Suprapubic skin (tissue), 4 donors: ENCODE data around the gene C16orf96.
A peak's percentile ranks its signal among the peaks of the same experiment; 100 is the strongest.

Source experiments
- EP300 ChIP-seq: sonication (generic); formaldehyde crosslinking; IDR thresholded peaks from one replicate; pipeline ENCODE4 v1.6.1; 2017; ENCODE audit warnings: antibody characterized with exemption
- POLR2A ChIP-seq, 2 donors: fragments of 450-650 bp; IDR thresholded peaks; one replicate each; pipeline ENCODE4 v1.6.1; 2017; ENCODE audit warnings: antibody characterized with exemption in 2 of 2, mild to moderate bottlenecking in 2 of 2, moderate library complexity in 2 of 2
- POLR2AphosphoS5 ChIP-seq, 3 donors: sonication (generic); formaldehyde crosslinking; IDR thresholded peaks; one replicate each; pipeline ENCODE4 v1.6.1; 2017; ENCODE audit warnings: antibody characterized with exemption in 3 of 3
- TF ChIP-seq, protein P1 (sequence below), 2 donors: fragments of 200-600 bp in 1 of 2; fragments of 450-650 bp in 1 of 2; sonication (generic) in 1 of 2; IDR thresholded peaks; one replicate each; pipeline ENCODE4 v1.5.1; 2016 to 2019; ENCODE audit warnings: antibody characterized with exemption in 2 of 2, mild to moderate bottlenecking in 1 of 2, moderate library complexity in 1 of 2

DNA sequence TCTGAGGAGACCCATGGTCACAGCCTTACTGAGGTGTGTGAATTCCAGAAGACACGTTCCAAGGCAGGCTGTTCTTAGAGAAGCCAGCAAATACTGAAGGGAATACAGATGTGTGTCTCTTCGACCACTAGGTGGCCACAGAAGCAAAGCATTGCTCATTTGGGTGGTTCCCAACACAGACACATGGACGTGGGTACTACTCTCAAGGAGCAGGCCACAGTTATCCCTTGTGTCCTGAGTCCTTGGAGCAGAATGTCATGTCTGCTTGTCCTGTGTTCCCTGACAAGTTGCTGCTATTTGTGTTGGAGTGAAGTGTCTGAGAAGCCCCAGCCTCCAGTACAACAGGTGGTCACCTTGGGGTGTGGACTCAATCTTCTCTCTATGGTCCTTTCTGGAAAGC is 49.7 kb upstream of the C16orf96 start:
- peak in 2 of 3 donors; percentile 31 to 35 for TF ChIP-seq POLR2AphosphoS5 (IDR thresholded peaks at IDR 0.05)
- TF ChIP-seq POLR2A (IDR thresholded peaks at IDR 0.05): no peak
- TF ChIP-seq, protein P1, sequence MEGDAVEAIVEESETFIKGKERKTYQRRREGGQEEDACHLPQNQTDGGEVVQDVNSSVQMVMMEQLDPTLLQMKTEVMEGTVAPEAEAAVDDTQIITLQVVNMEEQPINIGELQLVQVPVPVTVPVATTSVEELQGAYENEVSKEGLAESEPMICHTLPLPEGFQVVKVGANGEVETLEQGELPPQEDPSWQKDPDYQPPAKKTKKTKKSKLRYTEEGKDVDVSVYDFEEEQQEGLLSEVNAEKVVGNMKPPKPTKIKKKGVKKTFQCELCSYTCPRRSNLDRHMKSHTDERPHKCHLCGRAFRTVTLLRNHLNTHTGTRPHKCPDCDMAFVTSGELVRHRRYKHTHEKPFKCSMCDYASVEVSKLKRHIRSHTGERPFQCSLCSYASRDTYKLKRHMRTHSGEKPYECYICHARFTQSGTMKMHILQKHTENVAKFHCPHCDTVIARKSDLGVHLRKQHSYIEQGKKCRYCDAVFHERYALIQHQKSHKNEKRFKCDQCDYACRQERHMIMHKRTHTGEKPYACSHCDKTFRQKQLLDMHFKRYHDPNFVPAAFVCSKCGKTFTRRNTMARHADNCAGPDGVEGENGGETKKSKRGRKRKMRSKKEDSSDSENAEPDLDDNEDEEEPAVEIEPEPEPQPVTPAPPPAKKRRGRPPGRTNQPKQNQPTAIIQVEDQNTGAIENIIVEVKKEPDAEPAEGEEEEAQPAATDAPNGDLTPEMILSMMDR (IDR thresholded peaks at IDR 0.05): peak; percentile 76 to 83
- no peak for TF ChIP-seq EP300
